WTC11 (cell line): ENCODE data around the gene FNIP2.

Experiments used
- CTCF ChIP-seq: fragments of 200-600 bp; IDR thresholded peaks from 2 replicates; pipeline ENCODE4 v1.8.0; 2022; ENCODE audit warnings: antibody characterized with exemption
- MLX ChIP-seq: sonication (generic); formaldehyde crosslinking; IDR thresholded peaks from 2 replicates; pipeline ENCODE4 v1.8.1; 2023; ENCODE audit warnings: mild to moderate bottlenecking, missing genetic modification reagents, moderate library complexity
- NFATC4 ChIP-seq: fragments of 250-450 bp; sonication (Bioruptor Pico); IDR thresholded peaks from 2 replicates; pipeline ENCODE4 v1.9.0; 2021; ENCODE audit warnings: mild to moderate bottlenecking

- TF ChIP-seq NFATC4 = no peak
- no peak for TF ChIP-seq MLX (CRISPR knock-in tag)
- no peak for TF ChIP-seq CTCF
Measured at GRCh38 chr4:158799856-158800255, 31.0 kb downstream of the FNIP2 start.
